Upper lobe of right lung (tissue), 1 donor: ENCODE data around the gene ADIG. TPM values are rescaled to one million over a fixed set of nuclear protein-coding genes. Genes with fewer than 3 reads are reported as not detected.

Experiments used
- ATAC-seq: fragments of 200-7000 bp; cut with Tn5 transposase; one replicate; pipeline ENCODE4 v1.9.1; 2020; ENCODE audit warnings: mild to moderate bottlenecking, moderate library complexity
- DNase-seq: peaks from one replicate; pipeline ENCODE4 v3.0.0-alpha.2; 2020
- H3K27ac ChIP-seq: fragments of 200-600 bp; one replicate; pipeline ENCODE4 v1.8.0; 2022
- H3K27me3 ChIP-seq: fragments of 200-600 bp; one replicate; pipeline ENCODE4 v1.8.0; 2022; ENCODE audit warnings: mild to moderate bottlenecking
- H3K36me3 ChIP-seq: fragments of 200-600 bp; one replicate; pipeline ENCODE4 v1.8.0; 2022
- H3K4me1 ChIP-seq: fragments of 200-600 bp; one replicate; pipeline ENCODE4 v1.8.0; 2022
- H3K4me3 ChIP-seq: fragments of 200-600 bp; one replicate; pipeline ENCODE4 v1.8.0; 2022; ENCODE audit warnings: mild to moderate bottlenecking
- H3K9me3 ChIP-seq: fragments of 200-600 bp; one replicate; pipeline ENCODE4 v1.8.0; 2022
- intact Hi-C: fragments of 100-400 bp; cut with DNase I; formaldehyde crosslinking; loops from one replicate; pipeline ENCODE4 v1.11.0; 2022
- total RNA-seq: library from RNA; stranded (reverse); fragmentation: NEBNext Ultra II Directional; extraction: Animal tissue kit (Norgen Biotek cat#: 25700); gene quantifications from one replicate; pipeline ENCODE4 v1.2.1, GENCODE V29; 2021
- TF ChIP-seq, protein P1 (sequence below): fragments of 200-600 bp; IDR thresholded peaks from one replicate; pipeline ENCODE4 v1.8.0; 2022; ENCODE audit warnings: antibody characterized with exemption
- donor health status: DM: no; HTN: yes; CAD: no; lungs with severe emphysema.

ADIG gene
- total RNA-seq, 1 donor from 2014 or later = not detected

DNA sequence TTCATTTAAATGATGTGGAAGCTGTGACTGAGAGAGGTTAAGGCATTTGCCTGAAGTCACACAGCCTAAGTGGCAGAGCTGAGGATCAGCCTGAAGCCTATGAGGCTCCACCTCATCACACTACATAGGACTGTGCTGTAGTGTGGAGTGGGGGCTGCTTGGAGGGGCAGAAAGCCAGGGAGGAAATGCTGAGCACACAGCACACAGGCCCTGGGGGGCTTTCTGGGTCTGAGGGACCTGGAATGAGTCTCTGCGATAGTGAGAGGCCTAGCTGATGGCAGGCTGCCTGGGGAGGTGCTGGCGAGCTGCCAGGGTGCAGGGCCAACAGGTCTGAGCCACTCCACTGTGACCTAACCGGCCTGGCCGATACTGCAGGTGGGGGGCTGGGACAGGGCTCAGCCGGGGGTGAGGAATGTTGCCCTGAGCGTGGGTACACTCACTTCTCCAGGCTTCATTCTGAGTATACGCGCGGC, 18.4 kb downstream of the ADIG start:
- Histone ChIP-seq H3K9me3 (no peaks in the 10 kb centered on the region), H3K4me1 (no peaks in the 10 kb centered on the region), H3K4me3 (no peak overlapping the region), H3K27me3 (peaks cover 42% of the 10 kb centered on the region), H3K27ac (no peak overlapping the region), H3K36me3 (no peaks in the 10 kb centered on the region)
- TF ChIP-seq, protein P1, sequence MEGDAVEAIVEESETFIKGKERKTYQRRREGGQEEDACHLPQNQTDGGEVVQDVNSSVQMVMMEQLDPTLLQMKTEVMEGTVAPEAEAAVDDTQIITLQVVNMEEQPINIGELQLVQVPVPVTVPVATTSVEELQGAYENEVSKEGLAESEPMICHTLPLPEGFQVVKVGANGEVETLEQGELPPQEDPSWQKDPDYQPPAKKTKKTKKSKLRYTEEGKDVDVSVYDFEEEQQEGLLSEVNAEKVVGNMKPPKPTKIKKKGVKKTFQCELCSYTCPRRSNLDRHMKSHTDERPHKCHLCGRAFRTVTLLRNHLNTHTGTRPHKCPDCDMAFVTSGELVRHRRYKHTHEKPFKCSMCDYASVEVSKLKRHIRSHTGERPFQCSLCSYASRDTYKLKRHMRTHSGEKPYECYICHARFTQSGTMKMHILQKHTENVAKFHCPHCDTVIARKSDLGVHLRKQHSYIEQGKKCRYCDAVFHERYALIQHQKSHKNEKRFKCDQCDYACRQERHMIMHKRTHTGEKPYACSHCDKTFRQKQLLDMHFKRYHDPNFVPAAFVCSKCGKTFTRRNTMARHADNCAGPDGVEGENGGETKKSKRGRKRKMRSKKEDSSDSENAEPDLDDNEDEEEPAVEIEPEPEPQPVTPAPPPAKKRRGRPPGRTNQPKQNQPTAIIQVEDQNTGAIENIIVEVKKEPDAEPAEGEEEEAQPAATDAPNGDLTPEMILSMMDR = no peak
- ATAC-seq = peak; percentile 97
- DNase-seq = peak; percentile 92
- intact Hi-C loops = no loop called here

DNA sequence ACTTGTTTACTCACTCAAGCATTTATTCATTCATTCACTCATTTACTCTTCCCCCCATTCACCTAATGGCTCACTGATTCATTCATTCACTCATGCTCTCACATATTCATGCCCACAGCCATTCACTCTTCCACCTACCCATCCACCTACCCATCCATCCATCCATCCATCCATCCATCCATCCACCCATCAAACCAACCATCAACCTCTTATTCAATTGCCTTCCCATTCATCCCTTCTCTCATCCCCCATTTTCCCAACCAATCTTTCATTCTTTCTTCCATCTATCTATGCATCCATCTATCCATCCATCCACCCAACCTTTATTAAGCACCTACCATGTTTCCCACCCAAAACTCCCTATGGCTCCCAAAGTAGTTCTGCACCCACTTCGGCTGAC, 19.1 kb downstream of the ADIG start:
- Histone ChIP-seq H3K4me1 (no peaks in the 10 kb centered on the region), H3K4me3 (no peak overlapping the region), H3K27ac (no peak overlapping the region), H3K36me3 (no peaks in the 10 kb centered on the region), H3K9me3 (no peaks in the 10 kb centered on the region), H3K27me3 (peaks cover 42% of the 10 kb centered on the region)
- intact Hi-C loops = no loop called here
- TF ChIP-seq, protein P1 = no peak
- ATAC-seq (no peak), DNase-seq (no peak)

DNA sequence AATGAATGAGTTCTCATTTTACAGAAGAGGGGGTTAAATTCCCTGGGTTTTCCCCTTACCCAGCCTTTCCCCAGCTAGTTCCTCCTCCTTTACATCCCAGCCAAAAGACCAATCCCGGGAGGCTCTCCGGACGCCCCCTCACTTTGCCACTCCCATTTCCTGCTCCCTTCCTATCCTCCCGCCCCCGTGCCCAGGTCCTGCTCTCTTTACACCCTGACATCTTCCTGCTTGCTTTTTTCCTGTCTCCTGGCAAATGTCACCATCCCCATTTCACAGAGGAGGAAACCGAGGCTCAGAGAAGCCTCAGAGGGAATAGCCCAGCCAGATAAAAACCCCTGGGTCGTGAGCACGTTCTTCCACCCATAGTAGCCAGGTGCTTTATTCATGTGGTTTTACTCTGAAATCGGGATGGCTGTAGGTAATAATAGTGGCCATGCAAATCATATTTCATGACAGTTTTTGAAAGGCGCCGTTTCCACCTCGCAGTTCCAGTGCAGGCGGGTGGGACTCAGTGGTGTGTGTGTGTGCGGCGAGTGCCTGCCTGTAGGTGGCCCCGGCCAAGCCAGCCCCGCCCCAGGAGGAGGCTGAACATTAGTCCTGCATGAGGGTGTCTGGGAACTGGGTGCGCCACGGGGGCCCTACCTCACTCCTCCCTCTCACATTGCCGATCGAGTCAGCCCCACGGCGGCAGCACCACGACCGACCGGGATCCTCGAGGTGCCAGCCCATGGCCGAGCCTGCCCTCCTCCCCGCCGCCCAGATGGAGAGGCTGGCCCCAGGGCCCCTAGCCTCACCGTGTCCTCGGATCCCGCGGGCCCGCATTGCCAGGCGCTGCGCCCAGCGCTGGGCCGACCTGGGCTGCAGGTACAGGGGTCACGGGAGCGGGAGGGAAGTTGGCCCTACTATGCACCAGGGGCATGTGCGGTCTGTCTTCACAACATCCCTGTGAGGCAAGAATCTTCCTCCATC, 20.5 kb downstream of the ADIG start, which contains the start of gene ARHGAP40:
ARHGAP40 (plus strand) TSS at position 594 of the 969 bp plus-strand sequence.
- H3K27ac ChIP-seq = no peak within 1 kb of the TSS
- H3K4me1 ChIP-seq = no peaks in the 10 kb centered on the region
- TF ChIP-seq, protein P1 = no peak
- DNase-seq (no peak), ATAC-seq (peak; percentile 62)
- no peaks in the 10 kb centered on the region for H3K36me3 ChIP-seq
- H3K4me3 ChIP-seq = no peak within 1 kb of the TSS
- H3K9me3 ChIP-seq = no peaks in the 10 kb centered on the region
- intact Hi-C loops = no loop called here
- H3K27me3 ChIP-seq = peaks cover 42% of the 10 kb centered on the region

DNA sequence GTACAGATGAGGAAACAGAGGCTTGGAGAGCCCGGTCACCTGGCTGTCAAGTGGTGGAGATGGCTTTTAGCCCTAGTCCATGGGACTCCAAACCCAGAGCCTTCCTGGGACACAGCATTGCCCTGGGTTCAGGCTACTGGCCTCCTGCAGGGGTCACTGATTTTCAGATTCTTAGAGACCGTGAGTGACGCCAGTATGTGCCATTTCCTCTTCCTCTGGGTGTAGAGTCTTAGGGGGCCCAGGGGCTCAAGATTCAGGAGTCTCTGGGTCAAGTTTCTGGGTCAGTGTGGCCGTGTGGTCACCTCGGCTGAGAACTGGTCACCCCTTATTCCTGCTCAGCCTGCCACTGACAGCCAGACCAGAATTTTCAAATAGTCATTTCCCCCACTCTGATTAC, 21.2 kb downstream of the ADIG start:
- no peak for DNase-seq
- Histone ChIP-seq H3K27ac (no peak overlapping the region), H3K27me3 (peaks cover 42% of the 10 kb centered on the region), H3K36me3 (no peaks in the 10 kb centered on the region), H3K4me3 (no peak overlapping the region), H3K4me1 (no peaks in the 10 kb centered on the region), H3K9me3 (no peaks in the 10 kb centered on the region)
- no peak for ATAC-seq
- TF ChIP-seq, protein P1 = no peak
- intact Hi-C loops = no loop called here

DNA sequence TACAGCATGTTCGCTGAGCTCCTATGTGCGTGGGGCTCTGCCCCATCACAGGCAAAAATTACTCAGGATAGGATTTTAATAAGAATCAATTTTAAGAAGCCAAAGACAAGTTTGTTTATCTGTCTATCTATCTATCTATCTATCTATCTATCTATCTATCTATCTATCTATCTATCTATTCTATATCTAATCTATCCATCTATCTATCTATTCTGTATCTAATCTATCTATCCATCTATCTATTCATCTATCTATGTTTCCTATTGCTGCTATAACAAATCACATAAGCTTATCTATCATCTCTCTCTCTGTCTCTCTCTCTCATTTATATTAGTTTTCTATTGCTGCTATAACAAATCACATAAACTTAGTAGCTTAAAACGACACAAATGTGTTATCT, 22.3 kb downstream of the ADIG start:
- peaks cover 42% of the 10 kb centered on the region for H3K27me3 ChIP-seq
- no peaks in the 10 kb centered on the region for H3K36me3 ChIP-seq
- no peaks in the 10 kb centered on the region for H3K9me3 ChIP-seq
- H3K27ac ChIP-seq = no peak overlapping the region
- intact Hi-C loops = no loop called here
- TF ChIP-seq, protein P1 = no peak
- H3K4me1 ChIP-seq = no peaks in the 10 kb centered on the region
- no peak overlapping the region for H3K4me3 ChIP-seq
- DNase-seq (no peak), ATAC-seq (no peak)
